GM12872 (cell line): ENCODE results near the gene ANTXR2.
A peak's percentile ranks its signal among the peaks of the same experiment; 100 is the strongest.

Experiments used
- CTCF ChIP-seq: IDR thresholded peaks from 3 replicates; pipeline ENCODE4 v1.5.1; 2011; ENCODE audit warnings: low read depth, mild to moderate bottlenecking, low read length, moderate library complexity; ENCODE audit not compliant: insufficient read depth

The ANTXR2 gene

GRCh38 chr4:79920163-79920853, 152.7 kb downstream of the ANTXR2 start:
- no peak for TF ChIP-seq CTCF

GRCh38 chr4:79918292-79918691, 154.7 kb downstream of the ANTXR2 start:
- no peak for TF ChIP-seq CTCF

DNA sequence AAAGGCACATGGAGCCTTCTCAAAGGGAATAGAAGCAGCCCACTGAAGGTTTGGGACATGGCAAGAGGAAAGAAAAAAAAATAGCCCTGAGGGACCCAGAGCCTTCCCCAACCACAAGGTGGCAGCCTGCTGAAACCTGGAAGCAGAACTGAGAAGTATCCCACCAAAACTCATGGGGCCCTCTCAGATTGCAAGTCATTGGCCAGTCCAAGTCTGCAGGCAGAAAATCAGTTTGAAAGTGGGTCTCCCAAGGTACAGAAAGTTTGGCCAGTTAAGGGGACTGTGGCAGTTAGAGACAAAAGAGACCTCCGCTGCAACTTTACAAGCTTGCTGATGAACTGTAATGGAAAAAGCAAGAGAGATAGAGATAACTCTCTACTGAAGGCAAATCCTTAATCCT, 155.8 kb downstream of the ANTXR2 start:
- peak; percentile 84 for TF ChIP-seq CTCF

- TF ChIP-seq CTCF: no peak
Observed at GRCh38 chr4:79915246-79915645, 157.8 kb downstream of the ANTXR2 start.

GRCh38 chr4:79913581-79913980, 159.4 kb downstream of the ANTXR2 start:
- no peak for TF ChIP-seq CTCF

- TF ChIP-seq CTCF: no peak
Observed at GRCh38 chr4:79907001-79907400, 166.0 kb downstream of the ANTXR2 start.

DNA sequence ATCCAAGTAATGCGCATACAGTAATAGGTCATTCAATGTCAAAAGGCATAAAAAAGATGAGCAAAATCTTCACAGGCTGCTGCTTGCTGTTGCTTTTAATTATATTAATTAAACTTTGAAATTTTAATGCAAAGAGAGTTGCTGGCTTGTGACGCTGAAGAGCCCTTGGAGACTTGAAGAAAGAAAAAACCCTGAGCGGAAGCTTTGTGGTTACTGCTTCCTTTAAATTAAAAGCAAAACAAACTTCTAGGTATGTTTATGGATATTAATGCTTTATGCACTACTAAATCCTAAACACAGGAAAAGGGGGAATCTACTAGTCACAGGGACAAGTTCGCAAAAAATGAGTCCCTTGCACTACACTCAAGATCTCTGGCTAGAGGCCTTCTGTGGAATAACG, 166.7 kb downstream of the ANTXR2 start:
- no peak for TF ChIP-seq CTCF
